ENCODE measurements around the gene CCDC124.

GRCh38 chr19:17915940-17916593 is 16.7 kb upstream of the CCDC124 start:
- TF ChIP-seq CTCF (IDR thresholded peaks at IDR 0.05; ENCODE audit: low read length), result no peak
- TF ChIP-seq EZH2 (IDR thresholded peaks at IDR 0.05; ENCODE audit: borderline replicate concordance, low read length), result no peak

All from OCI-LY1 (cell line).